NB4 (cell line): Measurements from ENCODE around the gene CRACR2B.

Experiments used
- DNase-seq: peaks from one replicate; pipeline ENCODE4 v3.0.0; 2010; ENCODE audit warnings: low read depth
- H3K4me3 ChIP-seq: one replicate; pipeline ENCODE4 v1.5.1; 2011; ENCODE audit warnings: mild to moderate bottlenecking, low read depth, low read length, moderate library complexity
- MYC ChIP-seq: IDR thresholded peaks from 2 replicates; pipeline ENCODE4 v1.6.1; 2011; ENCODE audit warnings: low read depth, low read length
- POLR2A ChIP-seq: IDR thresholded peaks from 2 replicates; pipeline ENCODE4 v1.6.1; 2011; ENCODE audit warnings: mild to moderate bottlenecking; ENCODE audit not compliant: insufficient read length; ENCODE audit errors: extremely low read depth
- TF ChIP-seq, protein P1 (sequence below): IDR thresholded peaks from 2 replicates; pipeline ENCODE4 v1.6.1; 2011; ENCODE audit warnings: low read depth, low read length
- TF ChIP-seq, protein P2 (sequence below): IDR thresholded peaks from one replicate; pipeline ENCODE4 v1.5.1; 2012; ENCODE audit warnings: low read depth, low read length

The CRACR2B gene

DNA sequence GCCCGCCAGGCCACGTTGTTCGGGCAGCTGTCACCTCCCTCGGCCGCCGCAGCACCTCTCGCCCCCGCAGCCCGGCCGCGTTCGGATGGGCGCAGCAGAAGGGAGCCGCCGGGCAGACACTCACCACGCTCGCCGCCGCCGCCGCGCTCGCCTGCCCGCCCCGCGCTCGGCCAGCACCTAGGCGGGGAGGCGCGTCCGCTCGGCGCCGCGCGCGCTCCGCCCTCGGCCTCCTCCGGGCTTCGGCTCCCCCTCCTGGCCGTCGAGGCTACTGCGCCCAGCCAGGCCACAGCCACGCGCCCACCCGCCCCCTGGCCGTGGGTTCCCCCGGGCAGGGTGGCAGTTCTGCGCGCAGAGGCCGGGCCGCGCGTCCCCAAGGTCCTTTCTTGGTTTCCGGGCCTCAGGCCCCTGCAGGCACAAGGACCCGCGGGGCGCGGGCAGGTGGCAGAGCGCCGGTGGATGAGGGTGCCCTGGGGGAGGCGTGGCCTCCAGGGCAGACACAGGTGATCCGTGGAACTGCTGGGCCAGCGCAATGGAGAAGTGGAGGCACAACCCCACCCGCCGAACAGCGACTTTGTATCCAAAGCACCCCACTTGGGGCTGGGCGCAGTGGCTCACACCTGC, 29.5 kb upstream of the CRACR2B start, which contains the start of gene SLC25A22:
Gene SLC25A22 (minus strand): TSS at position 189 of the 621 bp plus-strand sequence. CDS start 3,275 bp downstream, outside the sequence.
- TF ChIP-seq MYC = peak; percentile 67
- TF ChIP-seq, protein P1, sequence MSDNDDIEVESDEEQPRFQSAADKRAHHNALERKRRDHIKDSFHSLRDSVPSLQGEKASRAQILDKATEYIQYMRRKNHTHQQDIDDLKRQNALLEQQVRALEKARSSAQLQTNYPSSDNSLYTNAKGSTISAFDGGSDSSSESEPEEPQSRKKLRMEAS = peak; percentile 48; the same call in 1 of the 2 replicates
- TF ChIP-seq, protein P2, sequence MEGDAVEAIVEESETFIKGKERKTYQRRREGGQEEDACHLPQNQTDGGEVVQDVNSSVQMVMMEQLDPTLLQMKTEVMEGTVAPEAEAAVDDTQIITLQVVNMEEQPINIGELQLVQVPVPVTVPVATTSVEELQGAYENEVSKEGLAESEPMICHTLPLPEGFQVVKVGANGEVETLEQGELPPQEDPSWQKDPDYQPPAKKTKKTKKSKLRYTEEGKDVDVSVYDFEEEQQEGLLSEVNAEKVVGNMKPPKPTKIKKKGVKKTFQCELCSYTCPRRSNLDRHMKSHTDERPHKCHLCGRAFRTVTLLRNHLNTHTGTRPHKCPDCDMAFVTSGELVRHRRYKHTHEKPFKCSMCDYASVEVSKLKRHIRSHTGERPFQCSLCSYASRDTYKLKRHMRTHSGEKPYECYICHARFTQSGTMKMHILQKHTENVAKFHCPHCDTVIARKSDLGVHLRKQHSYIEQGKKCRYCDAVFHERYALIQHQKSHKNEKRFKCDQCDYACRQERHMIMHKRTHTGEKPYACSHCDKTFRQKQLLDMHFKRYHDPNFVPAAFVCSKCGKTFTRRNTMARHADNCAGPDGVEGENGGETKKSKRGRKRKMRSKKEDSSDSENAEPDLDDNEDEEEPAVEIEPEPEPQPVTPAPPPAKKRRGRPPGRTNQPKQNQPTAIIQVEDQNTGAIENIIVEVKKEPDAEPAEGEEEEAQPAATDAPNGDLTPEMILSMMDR = peak; percentile 47
- TF ChIP-seq POLR2A = no peak
- peak within 1 kb of the TSS; percentile 69 for H3K4me3 ChIP-seq
- DNase-seq = peak; percentile 85

GRCh38 chr11:799641-800316, 27.9 kb upstream of the CRACR2B start:
- TF ChIP-seq, protein P1 = no peak
- TF ChIP-seq, protein P2 = no peak
- no peak for TF ChIP-seq POLR2A
- no peak for DNase-seq
- H3K4me3 ChIP-seq = no peak overlapping the region

GRCh38 chr11:800473-800872, 27.2 kb upstream of the CRACR2B start:
- TF ChIP-seq, protein P2 = no peak
- TF ChIP-seq, protein P1 = no peak
- TF ChIP-seq POLR2A (no peak), MYC (no peak)
- no peak overlapping the region for H3K4me3 ChIP-seq
- DNase-seq = no peak

DNA sequence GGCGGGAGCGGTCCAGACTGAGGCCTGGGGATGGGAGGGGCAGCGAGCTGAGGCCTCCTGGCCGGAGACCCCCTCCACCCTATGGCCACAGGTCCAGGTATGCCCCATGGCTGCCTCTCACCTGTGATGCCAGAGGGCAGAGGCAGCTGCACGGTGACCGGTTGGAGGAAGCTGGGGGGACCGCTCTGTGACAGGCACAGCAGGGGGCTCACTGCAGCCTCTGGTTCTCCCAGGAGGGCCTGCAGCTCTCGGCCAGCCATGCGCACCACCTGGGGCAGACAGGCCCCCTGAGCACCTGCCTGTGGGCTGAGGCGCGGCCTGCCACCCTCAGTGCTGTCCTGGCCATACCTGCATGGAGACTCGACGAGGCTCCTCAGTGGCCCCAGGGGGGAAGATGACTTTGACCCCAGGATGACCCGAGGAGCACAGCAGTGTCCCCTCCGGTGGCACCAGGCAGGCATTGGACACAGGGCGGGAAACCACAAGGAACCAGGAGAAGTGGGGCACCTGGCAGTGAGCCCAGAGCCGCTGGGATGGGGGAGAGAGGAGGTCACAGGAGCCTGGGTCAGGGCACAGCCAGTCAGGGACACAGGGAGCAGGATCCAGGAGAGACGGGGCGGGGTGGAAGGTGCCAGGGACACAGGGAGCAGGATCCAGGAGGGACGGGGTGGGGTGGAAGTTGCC, 26.5 kb upstream of the CRACR2B start:
- no peak overlapping the region for H3K4me3 ChIP-seq
- no peak for DNase-seq
- TF ChIP-seq, protein P2 = no peak
- TF ChIP-seq POLR2A (no peak), MYC (no peak)
- TF ChIP-seq, protein P1 = no peak

GRCh38 chr11:802018-802617, 25.6 kb upstream of the CRACR2B start:
- no peak overlapping the region for H3K4me3 ChIP-seq
- TF ChIP-seq POLR2A (no peak), MYC (no peak)
- TF ChIP-seq, protein P1 = no peak
- TF ChIP-seq, protein P2 = no peak
- DNase-seq = no peak
